ENCODE results near the gene PTMS.

Gene PTMS

DNA sequence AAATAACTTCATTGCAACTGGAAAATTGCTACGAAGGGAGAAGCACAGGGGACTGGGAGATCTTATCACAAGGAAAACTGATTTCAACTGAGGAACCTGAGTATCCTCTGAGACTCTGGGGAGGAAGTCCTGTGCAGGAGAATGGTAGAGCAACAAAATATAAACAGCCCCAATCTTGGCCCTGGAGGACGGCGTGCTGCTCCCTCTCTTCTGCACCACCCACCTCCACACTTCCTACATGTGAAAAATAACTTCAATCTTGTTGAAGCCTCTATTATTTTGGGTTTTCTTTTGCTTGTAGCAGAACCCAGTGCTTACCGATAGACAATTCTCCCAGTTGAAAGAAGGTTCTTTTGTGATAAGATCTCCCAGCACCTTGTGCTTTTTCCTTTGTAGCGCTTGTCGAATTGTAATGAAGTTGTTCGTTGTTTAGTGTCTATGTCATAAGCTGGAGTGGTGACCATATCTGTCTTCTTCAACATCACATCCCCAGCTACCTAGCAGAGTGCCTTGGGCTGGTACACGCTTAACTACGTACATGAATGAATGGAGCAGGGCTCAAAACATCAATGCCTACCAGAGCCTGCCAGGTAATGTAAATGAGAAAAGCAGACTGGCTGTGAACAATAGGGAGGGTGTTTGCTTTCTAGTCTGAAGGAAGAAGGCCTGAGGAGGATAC lies 20.4 kb downstream of the PTMS start:
- in situ Hi-C loops (cut with MboI; ENCODE audit: low sequenced_read_pairs), result no loop called here

DNA sequence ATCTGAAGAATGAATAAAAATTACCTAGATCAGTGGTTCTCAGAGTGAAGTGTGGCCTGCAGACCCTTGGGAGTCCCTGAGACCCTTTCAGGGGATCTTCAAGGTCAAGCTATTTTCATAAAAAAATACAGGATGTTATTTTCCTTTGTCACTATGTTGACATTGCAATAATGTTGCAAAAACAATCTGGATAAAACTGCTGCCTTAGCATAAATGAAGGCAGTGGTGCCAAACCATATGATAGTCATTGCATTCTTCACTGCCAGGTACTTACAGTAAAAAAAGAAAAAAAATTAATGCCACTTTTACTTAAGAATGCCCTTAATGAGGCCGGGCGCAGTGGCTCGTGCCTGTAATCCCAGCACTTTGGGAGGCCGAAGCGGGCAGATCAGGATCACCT lies 21.1 kb downstream of the PTMS start:
- in situ Hi-C loops (cut with MboI; ENCODE audit: low sequenced_read_pairs), result no loop called here

DNA sequence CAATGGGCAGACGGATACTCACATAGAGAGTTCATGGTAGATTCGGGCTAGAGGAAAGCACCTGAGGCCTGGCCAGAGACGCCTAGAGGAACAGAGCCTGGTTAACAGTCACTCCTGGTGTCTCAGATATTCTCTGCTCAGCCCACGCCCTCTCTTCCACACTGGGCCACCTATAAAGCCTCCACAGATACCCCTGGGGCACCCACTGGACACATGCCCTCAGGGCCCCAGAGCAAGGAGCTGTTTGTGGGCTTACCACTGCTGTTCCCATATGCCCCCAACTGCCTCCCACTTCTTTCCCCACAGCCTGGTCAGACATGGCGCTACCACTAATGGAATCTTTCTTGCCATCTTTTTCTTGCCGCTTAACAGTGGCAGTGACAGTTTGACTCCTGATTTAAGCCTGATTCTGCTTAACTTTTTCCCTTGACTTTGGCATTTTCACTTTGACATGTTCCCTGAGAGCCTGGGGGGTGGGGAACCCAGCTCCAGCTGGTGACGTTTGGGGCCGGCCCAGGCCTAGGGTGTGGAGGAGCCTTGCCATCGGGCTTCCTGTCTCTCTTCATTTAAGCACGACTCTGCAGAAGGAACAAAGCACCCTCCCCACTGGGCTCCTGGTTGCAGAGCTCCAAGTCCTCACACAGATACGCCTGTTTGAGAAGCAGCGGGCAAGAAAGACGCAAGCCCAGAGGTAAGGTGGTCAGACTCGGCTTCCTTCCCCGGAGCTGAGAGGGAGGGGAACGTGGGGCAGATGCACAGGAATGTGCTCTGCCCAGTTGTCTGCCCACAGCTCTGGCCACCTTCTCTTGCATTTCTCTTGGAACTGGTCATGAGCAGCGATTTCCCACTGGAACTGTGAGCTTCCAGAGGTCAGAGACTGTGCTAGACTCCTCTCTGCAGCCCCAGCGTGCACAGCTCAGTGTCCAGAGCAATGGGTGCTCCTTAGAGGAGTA lies 23.1 kb downstream of the PTMS start, which contains the start of gene CD4:
CD4 (plus strand) TSS at position 557 of the 953 bp plus-strand sequence. CDS start 10,611 bp downstream, outside the sequence.
- in situ Hi-C loops (cut with MboI; ENCODE audit: low sequenced_read_pairs), result no loop called here

DNA sequence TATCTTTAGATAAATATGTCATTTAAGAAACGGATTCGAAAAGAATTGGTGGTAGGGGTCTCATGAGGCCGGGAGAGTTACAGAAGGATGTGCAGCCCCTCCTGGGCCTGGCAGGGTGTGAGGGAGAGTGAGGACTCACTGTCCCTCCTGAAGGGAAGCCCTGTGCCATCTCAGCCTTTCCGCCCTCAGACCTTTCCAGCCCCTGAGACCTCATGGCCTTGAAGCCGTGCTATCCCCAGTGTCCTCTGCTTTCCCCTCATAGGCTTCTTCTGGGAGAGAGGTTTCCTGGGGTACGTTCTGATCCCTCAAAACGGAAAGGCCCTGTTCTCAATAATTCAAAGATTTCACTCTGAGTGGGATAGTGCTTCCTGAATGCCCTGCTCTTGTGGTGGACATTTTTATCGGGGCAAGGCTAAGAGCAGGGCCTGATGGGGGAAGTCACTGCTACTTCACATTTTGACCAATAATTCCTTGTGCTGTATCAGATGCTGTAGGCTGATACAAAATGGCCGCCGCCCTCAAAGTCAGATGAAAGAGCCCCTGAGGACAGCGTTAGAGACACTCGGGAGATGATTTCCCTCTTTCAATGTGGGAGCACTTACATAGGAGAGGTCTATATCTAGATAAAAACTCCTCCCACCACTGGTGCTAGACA lies 24.5 kb downstream of the PTMS start:
- in situ Hi-C loops (cut with MboI; ENCODE audit: low sequenced_read_pairs), result no loop called here

DNA sequence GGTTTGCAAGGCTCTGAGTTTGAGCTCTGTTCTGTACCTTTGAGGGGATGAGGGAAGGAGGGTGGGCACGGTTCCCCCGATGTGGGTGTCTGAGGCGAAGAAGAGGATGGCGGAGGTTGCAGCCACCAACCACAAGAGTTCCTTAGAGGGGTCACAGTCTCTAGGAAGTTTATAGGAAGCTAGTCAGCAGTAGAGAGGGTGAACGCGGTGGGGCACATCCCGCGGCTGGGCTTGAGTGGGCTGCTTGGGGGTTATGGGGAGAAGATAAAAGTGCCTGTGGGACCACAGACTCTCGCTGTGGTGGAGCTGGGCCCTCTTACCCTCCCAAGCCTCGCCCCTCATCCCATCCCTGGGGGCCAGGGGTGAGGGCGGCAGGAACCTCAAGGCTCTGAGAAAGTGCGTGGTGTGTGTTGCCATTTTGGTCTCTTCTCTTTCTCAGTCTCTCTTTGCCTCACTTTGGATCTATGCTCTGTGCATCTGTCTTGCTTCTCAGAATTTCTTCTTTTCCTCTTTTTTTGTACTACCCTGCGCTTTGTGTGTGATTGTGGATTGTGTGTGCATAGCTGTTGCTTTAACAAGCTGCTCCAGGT lies 25.9 kb downstream of the PTMS start:
- in situ Hi-C loops (cut with MboI; ENCODE audit: low sequenced_read_pairs), result no loop called here

DNA sequence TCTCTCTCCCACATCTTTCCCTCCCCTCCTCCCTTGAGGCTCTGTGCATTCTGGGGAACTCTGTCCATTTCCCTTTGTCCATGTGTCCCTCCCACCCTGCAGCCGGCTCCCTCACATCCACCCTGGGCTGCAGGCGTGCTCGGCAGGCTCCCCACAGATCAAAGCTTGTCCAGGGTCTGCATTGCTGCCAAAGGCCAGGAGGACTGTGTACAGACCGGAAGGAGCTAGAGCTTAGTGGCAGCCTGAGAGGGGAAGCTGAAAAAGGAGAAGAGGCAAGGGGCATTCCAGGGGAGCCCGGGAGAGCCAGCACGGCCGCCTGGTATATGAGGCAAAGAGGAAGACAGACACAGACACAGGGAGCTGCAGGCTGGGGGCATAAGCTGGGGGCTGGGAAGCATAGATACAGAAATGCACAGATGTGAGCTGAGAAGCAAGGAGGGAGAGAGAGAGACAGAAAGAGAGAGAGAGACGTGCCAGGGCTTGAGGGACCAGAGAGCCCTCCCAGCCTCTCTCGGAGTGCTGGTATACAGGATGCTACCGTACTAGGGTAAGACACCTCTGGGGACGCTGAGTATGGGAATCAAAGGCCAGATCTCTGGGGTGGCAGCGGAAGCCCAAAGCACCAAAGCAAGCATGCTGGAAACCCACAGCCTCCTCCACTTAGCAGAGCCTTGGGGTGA lies 26.5 kb downstream of the PTMS start:
- in situ Hi-C loops (cut with MboI; ENCODE audit: low sequenced_read_pairs), result no loop called here

DNA sequence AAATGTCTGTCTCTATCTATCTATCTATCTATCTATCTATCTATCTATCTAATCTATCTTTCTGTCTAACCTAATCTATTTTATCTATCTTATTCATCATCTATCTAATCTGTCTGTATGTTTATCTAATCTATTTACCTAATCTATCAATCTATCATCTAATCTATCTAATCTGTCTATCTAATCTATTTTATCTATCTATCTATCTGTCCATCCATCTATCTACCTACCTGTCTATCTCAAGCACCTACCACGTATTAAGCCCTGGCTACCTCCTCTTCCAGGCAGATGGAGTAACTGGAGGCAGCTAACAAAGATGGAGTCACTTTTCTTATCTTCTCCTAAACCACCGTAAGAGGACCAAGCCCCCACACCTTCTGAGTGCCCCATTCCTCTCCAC lies 28.9 kb downstream of the PTMS start:
- in situ Hi-C loops (cut with MboI; ENCODE audit: low sequenced_read_pairs), result no loop called here

DNA sequence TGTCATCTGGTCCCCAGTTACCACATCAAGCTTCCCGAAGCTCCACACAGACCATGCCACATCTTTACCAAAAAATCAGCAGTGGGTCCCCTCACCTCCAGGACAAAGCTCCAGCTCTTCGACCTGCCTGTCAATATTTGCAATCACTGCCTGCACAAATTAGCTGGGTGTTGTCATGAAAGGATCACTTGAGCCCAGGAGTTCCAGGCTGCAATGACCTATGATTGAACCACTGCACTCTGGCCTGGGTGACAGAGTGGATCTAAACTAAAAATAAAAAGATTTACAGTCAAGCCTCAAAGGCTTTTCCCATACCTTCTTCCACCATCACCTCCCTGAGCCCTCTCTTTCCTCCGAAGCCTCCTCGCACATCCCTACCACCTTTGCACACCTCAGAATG lies 30.4 kb downstream of the PTMS start:
- in situ Hi-C loops (cut with MboI; ENCODE audit: low sequenced_read_pairs), result no loop called here

DNA sequence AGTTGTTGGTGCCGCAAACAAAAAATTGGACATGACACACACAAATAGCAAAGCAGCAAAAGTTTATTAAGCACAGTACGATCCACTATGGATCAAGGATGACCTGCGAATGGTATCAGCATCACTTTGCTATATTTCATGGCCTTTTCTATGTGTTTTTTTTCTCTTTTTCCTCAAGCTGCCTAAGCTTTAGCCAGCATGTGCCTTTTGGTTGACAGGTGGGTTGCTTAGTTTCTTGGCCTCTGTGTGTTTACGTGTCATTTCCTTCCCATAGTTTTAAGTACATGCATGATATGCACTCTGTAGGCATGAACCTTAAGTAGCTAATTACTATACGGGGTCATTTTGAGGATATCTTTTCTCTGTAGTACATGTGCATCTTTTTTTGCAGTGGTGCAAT lies 33.0 kb downstream of the PTMS start:
- in situ Hi-C loops (cut with MboI; ENCODE audit: low sequenced_read_pairs), result no loop called here

DNA sequence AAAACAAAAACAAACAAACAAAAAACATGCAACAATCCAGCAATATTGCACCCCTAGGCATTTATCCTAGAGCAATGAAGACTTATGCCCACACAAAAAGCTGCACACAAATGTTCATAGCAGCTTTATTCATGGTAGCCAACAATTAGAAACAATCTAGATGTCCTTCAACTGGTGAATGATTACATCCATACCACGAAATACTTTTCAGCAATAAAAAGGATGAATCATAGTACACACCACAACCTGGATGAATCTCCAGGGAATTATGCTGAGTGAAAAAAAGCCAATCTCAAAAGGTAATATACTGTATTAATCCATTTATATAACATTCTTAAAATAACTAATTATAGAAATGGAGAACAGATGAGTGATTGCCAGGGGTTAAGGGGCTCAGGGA lies 41.0 kb downstream of the PTMS start:
- in situ Hi-C loops (cut with MboI; ENCODE audit: low sequenced_read_pairs), result no loop called here

DNA sequence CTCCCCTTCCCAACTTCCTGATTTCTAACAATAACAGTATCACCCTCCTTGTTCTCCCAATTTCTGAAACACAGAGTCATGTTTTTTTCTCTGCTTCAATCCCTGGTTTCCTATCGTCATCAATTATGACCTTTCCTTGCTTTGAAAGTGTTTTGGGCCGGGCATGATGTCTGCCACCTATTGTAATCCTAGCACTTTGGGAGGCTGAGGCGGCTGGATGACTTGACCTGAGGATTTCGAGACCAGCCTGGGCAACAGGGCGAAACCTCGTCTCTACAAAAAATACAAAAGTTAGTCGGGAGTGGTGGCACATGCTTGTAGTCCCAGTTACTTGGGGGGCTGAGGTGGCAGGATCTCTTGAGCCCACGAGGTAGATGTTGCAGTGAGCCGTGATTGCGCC lies 42.9 kb downstream of the PTMS start:
- in situ Hi-C loops (cut with MboI; ENCODE audit: low sequenced_read_pairs), result no loop called here

DNA sequence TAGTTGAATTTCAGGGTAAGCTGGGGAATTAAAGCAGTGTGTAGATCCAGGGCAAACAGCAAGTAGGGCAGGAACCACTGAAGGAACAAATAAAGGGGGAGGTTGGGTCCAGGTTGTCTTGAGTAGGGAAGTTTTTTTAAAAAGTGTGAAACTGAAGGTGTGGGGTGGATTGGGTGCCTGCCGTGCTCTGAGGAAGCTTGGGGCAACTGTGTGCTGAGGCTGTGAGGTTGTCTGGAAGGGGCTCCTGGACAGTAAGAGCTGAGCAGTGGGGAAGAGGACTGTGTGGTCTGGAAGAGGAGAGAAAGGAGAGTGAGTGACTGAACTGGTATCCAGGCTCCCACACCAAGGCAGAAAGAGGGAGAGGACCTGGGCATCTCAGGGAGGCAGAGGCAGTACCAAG lies 44.6 kb downstream of the PTMS start:
- in situ Hi-C loops (cut with MboI; ENCODE audit: low sequenced_read_pairs), result no loop called here

DNA sequence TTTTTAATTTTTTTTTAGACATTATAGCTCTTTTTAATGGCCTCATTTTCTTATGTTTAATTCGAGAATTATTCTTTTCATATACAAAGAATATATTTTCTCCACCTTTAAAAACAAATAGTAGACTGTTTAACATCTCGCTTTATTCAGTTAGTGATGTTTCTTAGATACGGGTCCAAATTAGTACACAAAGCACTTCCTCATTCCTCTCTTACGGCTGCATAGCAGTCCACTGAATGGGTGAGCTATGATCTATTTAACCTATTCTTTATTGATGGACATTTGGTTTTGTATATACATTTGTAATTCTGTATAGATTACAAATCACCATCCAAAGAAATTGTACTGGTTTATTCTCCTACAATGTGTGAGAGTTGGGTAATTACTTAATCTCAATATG lies 47.2 kb downstream of the PTMS start:
- in situ Hi-C loops (cut with MboI; ENCODE audit: low sequenced_read_pairs), result no loop called here

DNA sequence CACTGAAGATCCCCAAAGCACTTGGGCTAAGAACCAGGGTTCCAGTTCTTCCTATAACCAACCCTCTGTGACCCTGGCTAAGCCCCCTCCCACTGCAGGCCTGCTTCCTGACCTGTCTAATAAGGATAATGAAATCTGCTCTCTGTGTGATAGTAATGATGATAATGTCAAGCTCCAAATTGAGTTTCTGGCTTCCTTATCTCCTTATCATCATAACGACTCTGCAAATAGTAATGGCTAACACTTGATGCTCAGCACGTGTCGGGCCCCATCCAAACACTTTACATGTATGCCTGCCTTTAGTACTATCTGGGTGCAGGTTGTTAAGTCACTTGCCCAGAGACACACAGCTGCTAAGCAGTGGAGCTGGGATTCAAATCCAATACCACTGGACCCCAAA lies 50.4 kb downstream of the PTMS start:
- in situ Hi-C loops (cut with MboI; ENCODE audit: low sequenced_read_pairs), result no loop called here

DNA sequence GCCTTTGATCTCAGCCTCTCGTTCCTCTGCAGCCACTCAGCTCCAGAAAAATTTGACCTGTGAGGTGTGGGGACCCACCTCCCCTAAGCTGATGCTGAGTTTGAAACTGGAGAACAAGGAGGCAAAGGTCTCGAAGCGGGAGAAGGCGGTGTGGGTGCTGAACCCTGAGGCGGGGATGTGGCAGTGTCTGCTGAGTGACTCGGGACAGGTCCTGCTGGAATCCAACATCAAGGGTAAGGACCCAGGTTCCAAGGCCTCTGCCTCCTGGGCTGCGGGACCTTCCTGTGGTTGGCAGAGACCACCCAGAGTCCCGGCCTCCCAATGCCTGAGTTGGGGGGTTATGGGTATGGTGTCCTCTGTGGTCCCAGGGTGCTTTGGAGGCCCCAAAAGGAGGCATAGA lies 50.9 kb downstream of the PTMS start:
- in situ Hi-C loops (cut with MboI; ENCODE audit: low sequenced_read_pairs), result no loop called here

DNA sequence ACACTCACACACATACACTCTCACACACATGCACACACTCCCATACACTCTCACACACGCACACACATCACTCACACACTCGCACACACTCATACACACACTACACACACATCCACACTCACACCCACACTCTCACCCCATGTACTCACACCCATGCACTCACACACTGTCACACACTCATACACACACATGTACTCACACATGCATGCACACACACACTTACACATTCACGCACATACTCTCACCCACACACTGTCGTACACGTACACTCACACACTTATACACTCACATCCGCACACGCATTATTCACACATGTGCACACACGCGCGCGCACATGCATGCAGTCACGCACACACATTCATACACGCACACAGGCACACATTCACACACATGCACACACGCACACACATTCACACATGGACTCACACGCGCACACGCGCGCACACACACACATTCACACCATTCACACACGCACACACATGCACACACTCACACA lies 51.5 kb downstream of the PTMS start:
- in situ Hi-C loops (cut with MboI; ENCODE audit: low sequenced_read_pairs), result no loop called here

DNA sequence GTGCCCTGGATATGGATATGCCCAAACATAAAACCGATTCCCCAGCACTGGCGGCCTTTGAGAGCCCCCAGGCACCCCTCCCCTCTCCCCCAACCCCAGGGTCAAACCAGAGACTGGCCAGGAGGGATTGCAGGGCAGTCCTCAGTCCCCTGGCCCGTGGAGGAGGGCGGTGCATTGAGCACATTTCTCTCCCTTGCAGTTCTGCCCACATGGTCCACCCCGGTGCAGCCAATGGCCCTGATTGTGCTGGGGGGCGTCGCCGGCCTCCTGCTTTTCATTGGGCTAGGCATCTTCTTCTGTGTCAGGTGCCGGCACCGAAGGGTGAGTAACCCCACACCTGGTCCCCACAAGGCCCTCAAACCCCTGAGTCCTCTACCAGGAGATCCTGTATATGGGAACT lies 52.1 kb downstream of the PTMS start:
- in situ Hi-C loops (cut with MboI; ENCODE audit: low sequenced_read_pairs), result no loop called here

DNA sequence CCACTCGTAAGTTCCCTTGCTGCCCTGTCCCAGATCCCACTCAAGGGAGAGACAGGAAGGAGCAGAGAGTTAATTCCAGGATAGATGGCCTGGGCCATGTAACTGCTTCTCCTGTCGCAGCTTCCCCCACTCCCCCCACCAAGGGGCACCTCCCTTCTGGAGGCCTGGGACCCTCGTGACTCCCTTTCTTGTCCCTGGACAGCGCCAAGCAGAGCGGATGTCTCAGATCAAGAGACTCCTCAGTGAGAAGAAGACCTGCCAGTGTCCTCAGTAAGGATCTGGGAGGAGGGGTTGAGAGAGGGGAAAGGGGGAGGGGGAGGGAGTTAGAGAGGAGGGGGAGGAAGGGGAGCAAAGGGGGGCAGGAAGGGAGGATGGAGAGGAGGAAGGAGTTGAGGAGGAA lies 52.5 kb downstream of the PTMS start:
- in situ Hi-C loops (cut with MboI; ENCODE audit: low sequenced_read_pairs), result no loop called here

DNA sequence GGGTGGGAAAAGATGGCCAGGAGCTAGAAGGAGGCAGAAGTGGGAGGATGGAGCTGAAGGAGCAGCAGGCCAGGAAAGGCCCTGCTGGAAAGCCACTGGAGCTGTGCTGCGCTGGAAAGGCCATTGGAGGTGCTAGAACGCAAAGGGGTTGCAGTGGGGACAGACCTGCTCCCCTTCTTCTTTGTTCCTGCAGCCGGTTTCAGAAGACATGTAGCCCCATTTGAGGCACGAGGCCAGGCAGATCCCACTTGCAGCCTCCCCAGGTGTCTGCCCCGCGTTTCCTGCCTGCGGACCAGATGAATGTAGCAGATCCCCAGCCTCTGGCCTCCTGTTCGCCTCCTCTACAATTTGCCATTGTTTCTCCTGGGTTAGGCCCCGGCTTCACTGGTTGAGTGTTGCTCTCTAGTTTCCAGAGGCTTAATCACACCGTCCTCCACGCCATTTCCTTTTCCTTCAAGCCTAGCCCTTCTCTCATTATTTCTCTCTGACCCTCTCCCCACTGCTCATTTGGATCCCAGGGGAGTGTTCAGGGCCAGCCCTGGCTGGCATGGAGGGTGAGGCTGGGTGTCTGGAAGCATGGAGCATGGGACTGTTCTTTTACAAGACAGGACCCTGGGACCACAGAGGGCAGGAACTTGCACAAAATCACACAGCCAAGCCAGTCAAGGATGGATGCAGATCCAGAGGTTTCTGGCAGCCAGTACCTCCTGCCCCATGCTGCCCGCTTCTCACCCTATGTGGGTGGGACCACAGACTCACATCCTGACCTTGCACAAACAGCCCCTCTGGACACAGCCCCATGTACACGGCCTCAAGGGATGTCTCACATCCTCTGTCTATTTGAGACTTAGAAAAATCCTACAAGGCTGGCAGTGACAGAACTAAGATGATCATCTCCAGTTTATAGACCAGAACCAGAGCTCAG lies 53.2 kb downstream of the PTMS start:
- in situ Hi-C loops (cut with MboI; ENCODE audit: low sequenced_read_pairs), result no loop called here

DNA sequence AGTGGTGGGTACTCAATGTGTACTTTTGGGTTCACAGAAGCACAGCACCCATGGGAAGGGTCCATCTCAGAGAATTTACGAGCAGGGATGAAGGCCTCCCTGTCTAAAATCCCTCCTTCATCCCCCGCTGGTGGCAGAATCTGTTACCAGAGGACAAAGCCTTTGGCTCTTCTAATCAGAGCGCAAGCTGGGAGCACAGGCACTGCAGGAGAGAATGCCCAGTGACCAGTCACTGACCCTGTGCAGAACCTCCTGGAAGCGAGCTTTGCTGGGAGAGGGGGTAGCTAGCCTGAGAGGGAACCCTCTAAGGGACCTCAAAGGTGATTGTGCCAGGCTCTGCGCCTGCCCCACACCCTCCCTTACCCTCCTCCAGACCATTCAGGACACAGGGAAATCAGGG lies 54.0 kb downstream of the PTMS start:
- in situ Hi-C loops (cut with MboI; ENCODE audit: low sequenced_read_pairs), result no loop called here
